ENCODE data around the gene KCNE4. TPM values are rescaled to one million over a fixed set of nuclear protein-coding genes. Genes with fewer than 3 reads are reported as not detected.

The KCNE4 gene
- total RNA-seq = under 0.01 TPM in 2 replicates

DNA sequence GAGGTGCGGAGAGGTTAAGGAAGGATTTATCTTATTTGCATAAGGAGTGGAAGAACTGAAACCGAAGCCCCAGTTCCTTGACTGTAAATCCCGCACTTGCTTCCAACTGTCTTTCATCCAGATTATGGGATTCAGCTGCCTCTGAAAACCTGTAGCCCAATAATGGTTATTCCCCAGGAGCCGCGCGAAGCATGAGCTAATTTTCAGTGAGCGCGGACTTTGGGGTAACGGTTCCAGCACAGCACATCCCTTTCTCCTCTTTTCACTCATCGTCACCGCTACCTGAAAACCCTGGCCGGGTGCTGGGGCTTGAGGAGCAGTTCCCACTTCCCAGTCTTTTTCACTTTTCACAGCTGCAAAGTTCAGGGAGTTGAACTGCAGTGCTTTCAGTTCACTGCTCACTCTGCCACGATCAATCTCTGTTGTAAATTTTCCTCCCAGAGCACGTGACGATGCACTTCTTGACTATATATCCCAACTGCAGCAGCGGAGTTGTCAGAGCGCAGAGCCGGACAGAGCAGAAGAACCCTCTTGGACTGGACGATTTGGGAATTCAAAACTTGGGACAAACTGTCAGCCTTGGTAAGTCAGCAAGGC lies at the start of gene KCNE4:
Gene KCNE4 (plus strand): TSS at position 498 of the 597 bp plus-strand sequence. CDS start 641 bp downstream, outside the sequence.

Other genes with a start within 250 kb of the KCNE4 start
- gene ACSL3, start 191.2 kb upstream of the KCNE4 start, total RNA-seq = 121 and 193 TPM in 2 replicates